Tibial artery (tissue), 4 donors: Measurements from ENCODE around the gene PCED1B.

Experiments used
- DNase-seq, 2 donors: peaks; one replicate each; pipeline ENCODE4 v3.0.0-alpha.2; 2019
- H3K27ac ChIP-seq, 2 donors: fragments of 200-600 bp; sonication (generic) in 1 of 2; 1 replicate in 1 of 2; 2 replicates in 1 of 2; pipeline ENCODE4 v1.5.1; 2018 to 2019; ENCODE audit warnings: mild to moderate bottlenecking in 1 of 2
- H3K27me3 ChIP-seq, 2 donors: fragments of 200-600 bp; sonication (generic) in 1 of 2; one replicate each; pipeline versions ENCODE4 v1.5.1 to v1.6.0; 2016 to 2019
- H3K36me3 ChIP-seq, 3 donors: fragments of 200-600 bp; sonication (generic) in 2 of 3; one replicate each; pipeline ENCODE4 v1.5.1; 2016 to 2019; ENCODE audit warnings: mild to moderate bottlenecking in 2 of 3
- H3K4me1 ChIP-seq, 4 donors: fragments of 200-600 bp; sonication (generic) in 2 of 4; 1 replicate in 3 of 4; 2 replicates in 1 of 4; pipeline ENCODE4 v1.5.1; 2016 to 2019
- H3K4me3 ChIP-seq, 2 donors: fragments of 200-600 bp; sonication (generic) in 1 of 2; 1 replicate in 1 of 2; 2 replicates in 1 of 2; pipeline ENCODE4 v1.5.1; 2018 to 2019; ENCODE audit warnings: mild to moderate bottlenecking in 2 of 2
- H3K9me3 ChIP-seq, 3 donors: fragments of 200-600 bp; sonication (generic) in 1 of 3; one replicate each; pipeline ENCODE4 v1.5.1; 2016 to 2019
- intact Hi-C: fragments of 100-400 bp; cut with DNase I; formaldehyde crosslinking; loops from one replicate; pipeline ENCODE4 v1.15.0; 2023; ENCODE audit warnings: low total_unique reads
- TF ChIP-seq, protein P1 (sequence below), 2 experiments: fragments of 200-600 bp in 1 of 2; fragments of 450-650 bp in 1 of 2; IDR thresholded peaks; one replicate each; pipeline ENCODE4 v1.5.1; 2017 to 2019; ENCODE audit warnings: antibody characterized with exemption in 2 of 2, mild to moderate bottlenecking in 1 of 2, moderate library complexity in 1 of 2

Gene PCED1B

DNA sequence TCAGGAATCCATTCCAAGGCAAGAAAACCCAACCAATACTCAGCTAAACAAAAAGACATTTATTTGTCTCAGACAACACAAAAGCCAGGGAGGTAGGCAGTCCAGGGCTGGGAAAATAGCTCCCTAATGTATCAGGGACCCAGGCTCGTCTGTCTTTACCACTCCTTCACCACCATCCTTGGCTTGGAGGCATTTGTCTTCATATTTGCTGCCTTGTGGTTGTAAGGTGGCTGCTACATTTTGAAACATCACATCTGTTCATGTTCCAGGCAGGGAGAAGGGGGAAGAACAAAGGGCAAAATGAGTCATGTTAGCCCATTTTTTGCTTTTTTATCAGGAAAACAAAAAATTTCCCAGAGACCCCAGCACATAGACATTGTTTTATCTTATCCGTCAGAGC lies 44.8 kb upstream of the PCED1B start:
- H3K9me3 ChIP-seq = no peaks in the 10 kb centered on the region
- H3K27me3 ChIP-seq = no peaks in the 10 kb centered on the region
- H3K36me3 ChIP-seq = no peaks in the 10 kb centered on the region
- no peak overlapping the region for H3K27ac ChIP-seq
- no peak overlapping the region for H3K4me3 ChIP-seq
- intact Hi-C loops = loop anchor here (5.0 to 10.0 kb wide), 2 partner anchors 273 to 340 kb away; no protein-coding TSS in a partner anchor
- peaks cover 0 to 32% (median 11%) of the 10 kb centered on the region in 4 donors for H3K4me1 ChIP-seq
- no peak for DNase-seq
- TF ChIP-seq, protein P1, sequence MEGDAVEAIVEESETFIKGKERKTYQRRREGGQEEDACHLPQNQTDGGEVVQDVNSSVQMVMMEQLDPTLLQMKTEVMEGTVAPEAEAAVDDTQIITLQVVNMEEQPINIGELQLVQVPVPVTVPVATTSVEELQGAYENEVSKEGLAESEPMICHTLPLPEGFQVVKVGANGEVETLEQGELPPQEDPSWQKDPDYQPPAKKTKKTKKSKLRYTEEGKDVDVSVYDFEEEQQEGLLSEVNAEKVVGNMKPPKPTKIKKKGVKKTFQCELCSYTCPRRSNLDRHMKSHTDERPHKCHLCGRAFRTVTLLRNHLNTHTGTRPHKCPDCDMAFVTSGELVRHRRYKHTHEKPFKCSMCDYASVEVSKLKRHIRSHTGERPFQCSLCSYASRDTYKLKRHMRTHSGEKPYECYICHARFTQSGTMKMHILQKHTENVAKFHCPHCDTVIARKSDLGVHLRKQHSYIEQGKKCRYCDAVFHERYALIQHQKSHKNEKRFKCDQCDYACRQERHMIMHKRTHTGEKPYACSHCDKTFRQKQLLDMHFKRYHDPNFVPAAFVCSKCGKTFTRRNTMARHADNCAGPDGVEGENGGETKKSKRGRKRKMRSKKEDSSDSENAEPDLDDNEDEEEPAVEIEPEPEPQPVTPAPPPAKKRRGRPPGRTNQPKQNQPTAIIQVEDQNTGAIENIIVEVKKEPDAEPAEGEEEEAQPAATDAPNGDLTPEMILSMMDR (IDR thresholded peaks at IDR 0.05) = no peak

- intact Hi-C loops = loop anchor here (10.0 kb wide), 1 partner anchor 339 kb away; no protein-coding TSS in a partner anchor
- TF ChIP-seq, protein P1 (IDR thresholded peaks at IDR 0.05) = no peak
- Histone ChIP-seq H3K27ac (no peak overlapping the region), H3K36me3 (no peaks in the 10 kb centered on the region), H3K4me3 (no peak overlapping the region), H3K4me1 (peaks cover 0 to 32% (median 11%) of the 10 kb centered on the region in 4 donors), H3K27me3 (no peaks in the 10 kb centered on the region), H3K9me3 (no peaks in the 10 kb centered on the region)
- no peak for DNase-seq
Observed at GRCh38 chr12:47035484-47035883, 43.9 kb upstream of the PCED1B start.

- Histone ChIP-seq H3K9me3 (no peaks in the 10 kb centered on the region), H3K36me3 (no peaks in the 10 kb centered on the region), H3K4me1 (peaks cover 0 to 25% (median 5%) of the 10 kb centered on the region in 4 donors), H3K27me3 (no peaks in the 10 kb centered on the region), H3K4me3 (peak overlapping the region in 1 of 2 donors; percentile 14), H3K27ac (peak overlapping the region; percentile 31 to 46)
- TF ChIP-seq, protein P1 (IDR thresholded peaks at IDR 0.05) = no peak
- DNase-seq = no peak
- intact Hi-C loops = loop anchor here (10.0 kb wide), 1 partner anchor 336 kb away; no protein-coding TSS in a partner anchor
Observed at GRCh38 chr12:47038270-47038748, 41.1 kb upstream of the PCED1B start.

DNA sequence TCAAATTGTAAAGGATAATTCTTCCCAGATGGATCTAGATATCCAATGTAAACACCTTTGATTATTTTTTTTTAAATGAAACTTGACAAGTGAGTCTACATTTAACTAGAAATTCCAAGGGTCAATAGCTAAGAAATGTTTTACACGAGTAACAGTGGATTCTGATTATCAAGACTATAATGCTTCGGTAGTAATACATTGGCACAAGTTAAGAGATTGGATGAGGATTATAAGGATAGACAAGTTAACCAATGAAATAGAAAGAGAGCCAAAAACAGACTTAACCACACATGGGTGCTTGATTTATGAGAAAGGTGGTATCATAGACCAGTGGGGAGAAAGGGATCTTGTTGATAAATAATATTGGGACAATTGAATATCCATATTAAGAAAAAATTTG lies 40.3 kb upstream of the PCED1B start:
- no peaks in the 10 kb centered on the region for H3K27me3 ChIP-seq
- TF ChIP-seq, protein P1 (IDR thresholded peaks at IDR 0.05) = no peak
- H3K4me1 ChIP-seq = peaks cover 0 to 17% (median under 1%) of the 10 kb centered on the region in 4 donors
- DNase-seq = no peak
- H3K36me3 ChIP-seq = no peaks in the 10 kb centered on the region
- no peak overlapping the region for H3K4me3 ChIP-seq
- peak overlapping the region in 1 of 2 donors; percentile 46 for H3K27ac ChIP-seq
- H3K9me3 ChIP-seq = no peaks in the 10 kb centered on the region
- intact Hi-C loops = loop anchor here (10.0 kb wide), 1 partner anchor 336 kb away; no protein-coding TSS in a partner anchor

- H3K4me1 ChIP-seq = peaks cover 0 to 14% (median 0%) of the 10 kb centered on the region in 4 donors
- H3K36me3 ChIP-seq = no peaks in the 10 kb centered on the region
- DNase-seq = no peak
- TF ChIP-seq, protein P1 (IDR thresholded peaks at IDR 0.05) = no peak
- H3K27ac ChIP-seq = no peak overlapping the region
- H3K4me3 ChIP-seq = no peak overlapping the region
- H3K9me3 ChIP-seq = no peaks in the 10 kb centered on the region
- intact Hi-C loops = loop anchor here (10.0 kb wide), 1 partner anchor 335 kb away; no protein-coding TSS in a partner anchor
- no peaks in the 10 kb centered on the region for H3K27me3 ChIP-seq
Observed at GRCh38 chr12:47039756-47040155, 39.7 kb upstream of the PCED1B start.
